ENCODE data around the gene CEP70. TPM values are rescaled to one million over a fixed set of nuclear protein-coding genes. Genes with fewer than 3 reads are reported as not detected.

CEP70 gene
- total RNA-seq (2016; rRNA removed; fragmentation: Illumina TruSeq; extraction: Trizol) (22.3 and 24.4 TPM in 2 replicates), polyA plus RNA-seq (2011; rRNA removed) (3.9 and 4.0 TPM in 2 replicates), polyA minus RNA-seq (2011; rRNA and poly(A)+ RNA removed; ENCODE audit: low replicate concordance) (2.2 and 4.7 TPM in 2 replicates), Bru-seq, nascent RNA (percentile 50 among the genes with signal in this experiment), BruChase-seq, experiment 1, labeled RNA remaining after a 6-hour chase (percentile 48 among the genes with signal in this experiment), BruChase-seq, experiment 2, labeled RNA remaining after a 2-hour chase (percentile 53 among the genes with signal in this experiment)
- 45.4 and 52.7 TPM in 2 replicates for total RNA-seq (2016; cell fraction: cytosol; rRNA removed; fragmentation: Illumina TruSeq; extraction: Trizol; ENCODE audit: low read depth)
- total RNA-seq (2016; cell fraction: insoluble cytoplasmic fraction; rRNA removed; fragmentation: Illumina TruSeq; extraction: Trizol): 21.6 and 27.0 TPM in 2 replicates
- 32.9 and 33.3 TPM in 2 replicates for total RNA-seq (2016; cell fraction: membrane; rRNA removed; fragmentation: Illumina TruSeq; extraction: Trizol)
- total RNA-seq (2016; cell fraction: nucleus; rRNA removed; fragmentation: Illumina TruSeq; extraction: Trizol): 30.3 and 32.7 TPM in 2 replicates
- polyA plus RNA-seq (2011; cell fraction: cytosol; rRNA removed): 1.7 and 2.2 TPM in 2 replicates
- polyA plus RNA-seq (2011; cell fraction: nucleus; rRNA removed): 3.8 and 4.3 TPM in 2 replicates
- 7.1 and 11.8 TPM in 2 replicates for polyA plus RNA-seq (2012)
- 14.6 and 16.6 TPM in 2 replicates for polyA plus RNA-seq (2016; cell fraction: cytosol; fragmentation: Illumina TruSeq; extraction: Trizol; ENCODE audit: low read depth)
- 20.6 and 21.8 TPM in 2 replicates for polyA plus RNA-seq (2016; cell fraction: insoluble cytoplasmic fraction; fragmentation: Illumina TruSeq; extraction: Trizol; ENCODE audit: low read depth)
- 18.9 and 22.1 TPM in 2 replicates for polyA plus RNA-seq (2016; cell fraction: membrane; fragmentation: Illumina TruSeq; extraction: Trizol; ENCODE audit: low read depth)
- 16.1 and 18.5 TPM in 2 replicates for polyA plus RNA-seq (2016; cell fraction: nucleus; fragmentation: Illumina TruSeq; extraction: Trizol; ENCODE audit: insufficient read depth, low read depth)
- polyA minus RNA-seq (2011; cell fraction: cytosol; rRNA and poly(A)+ RNA removed): 5.1 and 9.1 TPM in 2 replicates
- 37.3 and 39.8 TPM in 2 replicates for polyA minus RNA-seq (2011; cell fraction: nucleus; rRNA and poly(A)+ RNA removed)
- long read RNA-seq, experiment 1, partial matches to known transcripts: 6 of 11 reads
- long read RNA-seq, experiment 1, other reads (novel, unspliced or antisense): 5 of 11 reads
- long read RNA-seq, experiment 2, partial matches to known transcripts: 8 of 17 reads
- long read RNA-seq, experiment 2, other reads (novel, unspliced or antisense): 7 of 17 reads

GRCh38 chr3:138594150-138594934, at the start of gene CEP70:
TSS of gene CEP70 (minus strand) at chr3:138594260. CDS start at chr3:138572927, 21,333 bp downstream.
- 2% methylated on average over 13 of the region's 52 CpGs for WGBS (ENCODE audit: low lambda C conversion rate)
- H2AFZ ChIP-seq (ENCODE audit: low read length): peak within 1 kb of the TSS; percentile 93
- POLR2A ChIA-PET: interaction anchor here (0.6 to 3.3 kb wide), 19 partner anchors 9 to 408 kb away, joined by 3 to 36 read pairs (median 5); partner anchors contain the start of genes ARMC8, ESYT3 and FAIM
- ATAC-seq: peak; percentile 97
- no peaks in the 10 kb centered on the region for H4K20me1 ChIP-seq (ENCODE audit: insufficient read depth, low read length)
- H3K4me2 ChIP-seq (ENCODE audit: low read depth, low read length): peak within 1 kb of the TSS; percentile 94
- intact Hi-C loops (cut with micrococcal nuclease; ENCODE audit: unreplicated experiment) (loop anchor here (1.0 to 5.0 kb wide), 6 partner anchors 93 to 329 kb away; partner anchors contain the start of gene PIK3CB), in situ Hi-C loops (cut with HindIII; ENCODE audit: extremely low pct_ligation_motif_present, low pct_unique_long_range_greater_than_20kb) (loop anchor here (10.0 kb wide), 1 partner anchor 90 kb away; no protein-coding TSS in a partner anchor)
- FAIRE-seq: peak; percentile 97
- H3K36me3 ChIP-seq (replicated peaks in 1 of 2; ENCODE audit: control insufficient read depth in 1 of 2, insufficient read depth in 2 of 2, low read length in 2 of 2): no peaks in the 10 kb centered on the region
- peaks cover 34% of the 10 kb centered on the region for H3K4me1 ChIP-seq (ENCODE audit: insufficient read depth, low read length)
- H3K79me2 ChIP-seq (ENCODE audit: insufficient read depth, low read length): no peaks in the 10 kb centered on the region
- H3K27me3 ChIP-seq (ENCODE audit: control insufficient read depth in 1 of 2, insufficient read depth in 2 of 2, low read length in 2 of 2): no peaks in the 10 kb centered on the region; a peak in 1 of 5 replicates
- BruUV-seq (replicated peaks): TSS peak; percentile 97
- peak within 1 kb of the TSS; percentile 71 for H3K27ac ChIP-seq (ENCODE audit: extremely low read length, insufficient read depth, low read length)
- H3K9me3 ChIP-seq (ENCODE audit: low read length): peaks cover 4% of the 10 kb centered on the region; the same call in 1 of the 2 replicates
- H3K4me3 ChIP-seq (replicated peaks in 1 of 3; ENCODE audit: insufficient read depth in 1 of 3, low read depth in 2 of 3, low read length in 3 of 3): peak within 1 kb of the TSS; percentile 75 to 88 (median 83)
- peak within 1 kb of the TSS; percentile 84 for H3K9ac ChIP-seq (ENCODE audit: insufficient read depth, low read depth, low read length)
- CTCF ChIA-PET (ENCODE audit: low intra/inter-chr PET ratio, low total read pairs): interaction anchor here (1.1 to 2.4 kb wide), 3 partner anchors 321 to 329 kb away, joined by 3 to 21 read pairs (median 11); no protein-coding TSS in a partner anchor
- DNase-seq (ENCODE audit: low spot score): peak; percentile 94
- TF ChIP-seq ZNF589 (CRISPR knock-in tag; conservative IDR thresholded peaks at IDR 0.05) (peak; percentile 70; the same call in 1 of the 2 replicates), GPN1 (CRISPR knock-in tag; IDR thresholded peaks at IDR 0.05; ENCODE audit: borderline replicate concordance) (no peak), ADNP (CRISPR knock-in tag; IDR thresholded peaks at IDR 0.05) (no peak), SRSF1 (optimal IDR thresholded peaks at IDR 0.05; ENCODE audit: low read depth, low read length) (no peak), RXRB (CRISPR knock-in tag; IDR thresholded peaks at IDR 0.05; ENCODE audit: borderline replicate concordance) (peak; percentile 54; the same call in 1 of the 2 replicates), ZBTB37 (CRISPR knock-in tag; IDR thresholded peaks at IDR 0.05) (no peak), CCDC6 (CRISPR knock-in tag; IDR thresholded peaks at IDR 0.05) (no peak; the same call in 1 of the 2 replicates), ZNF20 (CRISPR knock-in tag; IDR thresholded peaks at IDR 0.05) (no peak), FOXA3 (CRISPR knock-in tag; IDR thresholded peaks at IDR 0.05) (peak; percentile 73; the same call in 1 of the 2 replicates), NBN (conservative IDR thresholded peaks at IDR 0.05) (no peak), AFF4 (CRISPR knock-in tag; IDR thresholded peaks at IDR 0.05) (no peak), ZNF205 (CRISPR knock-in tag; IDR thresholded peaks at IDR 0.05) (peak; percentile 43)
